ENCODE results near the gene SRP72.
"Not testable (repeated sequence)": the region's sequence is repeated elsewhere in the genome, so short reads cannot be mapped to it uniquely, and the experiment has no call there.

The SRP72 gene

GRCh38 chr4:56464581-56464980, 2.8 kb upstream of the SRP72 start:
- DNase-seq (ENCODE audit: low read depth, low spot score), result no peak

- DNase-seq (ENCODE audit: low read depth, low spot score), result no peak
Measured at GRCh38 chr4:56465599-56466295, 1.7 kb upstream of the SRP72 start.

GRCh38 chr4:56466296-56466761, 1.1 kb upstream of the SRP72 start:
- DNase-seq (ENCODE audit: low read depth, low spot score), result not testable (repeated sequence)

GRCh38 chr4:56466910-56467283, 520 bp upstream of the SRP72 start:
- no peak for DNase-seq (ENCODE audit: low read depth, low spot score)

- no peak for DNase-seq (ENCODE audit: low read depth, low spot score)
Measured at GRCh38 chr4:56468097-56468422, 643 bp downstream of the SRP72 start.

- no peak for DNase-seq (ENCODE audit: low read depth, low spot score)
Measured at GRCh38 chr4:56469489-56470210, 2.2 kb downstream of the SRP72 start.

- DNase-seq (ENCODE audit: low read depth, low spot score), result no peak
Measured at GRCh38 chr4:56475917-56476316, 8.5 kb downstream of the SRP72 start.

- DNase-seq (ENCODE audit: low read depth, low spot score), result no peak
Measured at GRCh38 chr4:56477192-56477702, 9.8 kb downstream of the SRP72 start.

- no peak for DNase-seq (ENCODE audit: low read depth, low spot score)
Measured at GRCh38 chr4:56480691-56481090, 13.3 kb downstream of the SRP72 start.

GRCh38 chr4:56496241-56496640, 28.8 kb downstream of the SRP72 start:
- no peak for DNase-seq (ENCODE audit: low read depth, low spot score)

GRCh38 chr4:56505269-56506130, 38.1 kb downstream of the SRP72 start, which contains the start of gene ARL9:
Gene ARL9 (plus strand): TSS chr4:56505791. CDS start chr4:56505863, 72 bp downstream.
- DNase-seq (ENCODE audit: low read depth, low spot score), result peak; percentile 45

GRCh38 chr4:56511098-56511497, 43.7 kb downstream of the SRP72 start:
- no peak for DNase-seq (ENCODE audit: low read depth, low spot score)

GRCh38 chr4:56512166-56512565, 44.7 kb downstream of the SRP72 start:
- no peak for DNase-seq (ENCODE audit: low read depth, low spot score)

- DNase-seq (ENCODE audit: low read depth, low spot score), result no peak
Measured at GRCh38 chr4:56513517-56513916, 46.1 kb downstream of the SRP72 start.

- DNase-seq (ENCODE audit: low read depth, low spot score), result peak; percentile 31
Measured at GRCh38 chr4:56530269-56531148, 63.1 kb downstream of the SRP72 start.

- DNase-seq (ENCODE audit: low read depth, low spot score), result no peak
Measured at GRCh38 chr4:56531149-56531770, 63.8 kb downstream of the SRP72 start.

GRCh38 chr4:56531823-56532222, 64.4 kb downstream of the SRP72 start:
- DNase-seq (ENCODE audit: low read depth, low spot score), result no peak

- DNase-seq (ENCODE audit: low read depth, low spot score), result no peak
Measured at GRCh38 chr4:56532239-56532638, 64.8 kb downstream of the SRP72 start.

- no peak for DNase-seq (ENCODE audit: low read depth, low spot score)
Measured at GRCh38 chr4:56535915-56536314, 68.5 kb downstream of the SRP72 start.

GRCh38 chr4:56537147-56537546, 69.7 kb downstream of the SRP72 start:
- no peak for DNase-seq (ENCODE audit: low read depth, low spot score)

- DNase-seq (ENCODE audit: low read depth, low spot score), result no peak
Measured at GRCh38 chr4:56540826-56541225, 73.4 kb downstream of the SRP72 start.
